BJ (cell line): ENCODE results near the gene SLC34A1. TPM values are rescaled to one million over a fixed set of nuclear protein-coding genes. Genes with fewer than 3 reads are reported as not detected.

Source experiments
- CTCF ChIA-PET: fragments of 350-600 bp; formaldehyde crosslinking; extraction: SDS; loops from one replicate; lab custom pipeline; 2021; ENCODE audit warnings: antibody characterized with exemption, inconsistent platforms; lab: Yijun Ruan, JAX
- POLR2A ChIA-PET: fragments of 300-600 bp; sonication (Branson Sonifier 250); formaldehyde crosslinking; extraction: SDS; loops from one replicate; lab custom pipeline; 2021; ENCODE audit warnings: antibody characterized with exemption; lab: Charles Lee
- DNase-seq: peaks from one replicate; pipeline ENCODE4 v3.0.0-alpha.2; 2011; ENCODE audit warnings: low read depth
- H3K27me3 ChIP-seq: 2 replicates; pipeline ENCODE4 v1.6.0; 2011; ENCODE audit warnings: low read length; ENCODE audit not compliant: control insufficient read depth, insufficient read depth
- H3K36me3 ChIP-seq: 2 replicates; pipeline ENCODE4 v1.5.1; 2011; ENCODE audit warnings: low read length; ENCODE audit not compliant: control insufficient read depth, insufficient read depth
- H3K4me3 ChIP-seq: 2 replicates; pipeline ENCODE4 v1.5.1; 2011; ENCODE audit warnings: low read depth, mild to moderate bottlenecking, control low read depth, low read length
- polyA plus RNA-seq: library from polyadenylated mRNA; depleted of rRNA; stranded (reverse); fragments of >200 nt; gene quantifications from 2 replicates; pipeline ENCODE4 v1.2.3, GENCODE V29; 2011
- TF ChIP-seq, protein P1 (sequence below): IDR thresholded peaks from 2 replicates; pipeline ENCODE4 v1.5.1; 2011; ENCODE audit warnings: low read depth, mild to moderate bottlenecking, control low read depth, inconsistent platforms, low read length, moderate library complexity; ENCODE audit not compliant: insufficient read depth

Gene SLC34A1
- polyA plus RNA-seq, 1 experiment: not detected

DNA sequence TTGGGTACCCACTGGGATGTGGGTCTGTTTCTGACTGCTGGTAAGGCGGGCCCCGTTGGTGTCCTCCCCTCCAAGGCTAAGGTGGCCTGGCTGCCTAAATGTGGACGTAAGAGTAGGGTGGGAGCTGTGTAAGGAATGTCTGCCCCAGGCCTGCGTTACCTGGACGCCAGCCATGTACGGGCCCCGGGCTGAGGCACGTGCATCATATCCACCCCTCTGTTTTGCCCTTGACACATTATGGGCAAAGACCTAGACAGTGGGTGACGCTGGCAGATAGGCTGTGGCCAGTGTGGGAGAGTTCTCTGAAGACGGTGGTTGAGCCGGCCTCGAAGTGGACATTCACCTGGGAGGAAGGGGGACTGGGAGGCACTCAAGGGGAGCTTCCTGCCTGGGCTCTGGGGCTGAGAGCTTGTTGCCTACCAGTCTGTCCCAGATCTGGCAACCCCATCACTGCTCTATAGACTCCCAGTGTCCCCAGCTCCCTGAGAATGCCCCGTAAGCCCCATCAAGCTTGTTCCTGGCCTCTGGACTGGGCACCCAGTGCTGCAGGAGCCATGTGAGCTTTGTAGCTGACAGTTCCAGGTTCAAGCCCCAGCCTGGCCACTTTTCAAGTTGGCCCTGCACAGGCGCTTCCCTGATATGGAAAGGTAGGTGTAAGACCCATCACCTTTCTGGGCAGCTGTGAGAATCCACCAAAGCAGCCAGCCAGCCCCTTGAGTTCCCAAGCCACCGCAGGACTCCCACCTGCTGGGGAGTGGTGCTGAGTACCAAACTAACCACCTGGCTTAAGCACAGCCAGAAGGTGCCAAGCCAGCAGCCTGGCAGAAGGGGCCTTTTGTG, 59.1 kb downstream of the SLC34A1 start:
- no peaks in the 10 kb centered on the region for H3K27me3 ChIP-seq
- H3K36me3 ChIP-seq: peaks cover 6% of the 10 kb centered on the region; the same call in 1 of the 2 replicates
- TF ChIP-seq, protein P1, sequence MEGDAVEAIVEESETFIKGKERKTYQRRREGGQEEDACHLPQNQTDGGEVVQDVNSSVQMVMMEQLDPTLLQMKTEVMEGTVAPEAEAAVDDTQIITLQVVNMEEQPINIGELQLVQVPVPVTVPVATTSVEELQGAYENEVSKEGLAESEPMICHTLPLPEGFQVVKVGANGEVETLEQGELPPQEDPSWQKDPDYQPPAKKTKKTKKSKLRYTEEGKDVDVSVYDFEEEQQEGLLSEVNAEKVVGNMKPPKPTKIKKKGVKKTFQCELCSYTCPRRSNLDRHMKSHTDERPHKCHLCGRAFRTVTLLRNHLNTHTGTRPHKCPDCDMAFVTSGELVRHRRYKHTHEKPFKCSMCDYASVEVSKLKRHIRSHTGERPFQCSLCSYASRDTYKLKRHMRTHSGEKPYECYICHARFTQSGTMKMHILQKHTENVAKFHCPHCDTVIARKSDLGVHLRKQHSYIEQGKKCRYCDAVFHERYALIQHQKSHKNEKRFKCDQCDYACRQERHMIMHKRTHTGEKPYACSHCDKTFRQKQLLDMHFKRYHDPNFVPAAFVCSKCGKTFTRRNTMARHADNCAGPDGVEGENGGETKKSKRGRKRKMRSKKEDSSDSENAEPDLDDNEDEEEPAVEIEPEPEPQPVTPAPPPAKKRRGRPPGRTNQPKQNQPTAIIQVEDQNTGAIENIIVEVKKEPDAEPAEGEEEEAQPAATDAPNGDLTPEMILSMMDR: no peak
- H3K4me3 ChIP-seq: no peak overlapping the region
- DNase-seq: no peak
- ChIA-PET POLR2A (no interaction called here), CTCF (interaction anchor here (1.2 to 18.6 kb wide), 4 partner anchors 9 to 53 kb away, joined by 4 to 352 read pairs (median 114); partner anchors contain the start of genes F12 and PFN3)

DNA sequence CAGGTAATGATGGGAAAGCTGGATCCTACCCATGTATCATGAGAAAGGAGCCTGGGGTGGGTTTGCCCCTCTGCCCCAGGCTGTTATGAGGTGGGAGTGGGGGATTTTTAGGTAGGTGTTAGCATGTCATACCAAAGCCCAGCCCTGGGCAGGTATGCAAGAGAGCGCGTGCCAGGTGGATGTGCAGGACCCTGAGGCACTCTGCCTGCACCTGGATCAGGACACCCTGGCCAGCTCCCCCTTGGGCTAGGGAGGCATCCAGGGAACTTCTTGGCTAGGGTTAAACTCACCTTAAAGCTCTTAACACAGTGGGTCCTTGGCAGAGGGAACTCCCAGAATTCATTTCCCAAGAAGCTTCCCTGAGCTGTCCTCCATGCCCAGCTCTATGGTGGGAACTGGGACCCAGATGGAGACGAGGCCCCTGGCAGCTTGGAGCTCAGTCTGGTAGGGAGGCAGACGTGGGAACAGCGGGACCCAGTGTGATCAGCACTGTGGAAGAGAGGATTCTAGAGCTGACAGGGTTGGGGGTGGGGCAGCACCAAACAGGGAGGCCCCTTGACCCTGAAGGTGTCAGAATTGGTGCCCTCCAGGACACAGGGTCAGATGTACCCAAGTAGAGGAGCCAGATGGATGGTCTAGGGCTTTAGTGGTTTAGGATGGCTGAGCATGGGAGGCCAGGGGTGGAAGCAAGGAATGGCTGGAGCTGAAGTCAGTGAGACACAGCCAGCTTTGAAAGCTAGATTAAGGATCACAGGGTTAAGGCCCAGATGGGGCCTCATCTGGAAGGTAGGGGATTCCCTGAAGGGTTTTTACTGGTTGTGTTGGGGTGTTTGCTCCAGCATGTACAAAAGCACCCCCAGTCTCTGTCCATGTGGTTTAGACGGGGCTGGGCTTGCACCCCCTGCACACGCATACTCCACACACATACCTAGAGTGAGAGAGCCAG, 60.1 kb downstream of the SLC34A1 start:
- no peaks in the 10 kb centered on the region for H3K27me3 ChIP-seq
- POLR2A ChIA-PET: no interaction called here
- DNase-seq: no peak
- CTCF ChIA-PET: interaction anchor here (1.5 to 18.6 kb wide), 4 partner anchors 10 to 126 kb away, joined by 6 to 352 read pairs (median 114); partner anchors contain the start of genes F12 and PFN3
- no peak overlapping the region for H3K4me3 ChIP-seq
- H3K36me3 ChIP-seq: peaks cover 6% of the 10 kb centered on the region; the same call in 1 of the 2 replicates
- TF ChIP-seq, protein P1: no peak

DNA sequence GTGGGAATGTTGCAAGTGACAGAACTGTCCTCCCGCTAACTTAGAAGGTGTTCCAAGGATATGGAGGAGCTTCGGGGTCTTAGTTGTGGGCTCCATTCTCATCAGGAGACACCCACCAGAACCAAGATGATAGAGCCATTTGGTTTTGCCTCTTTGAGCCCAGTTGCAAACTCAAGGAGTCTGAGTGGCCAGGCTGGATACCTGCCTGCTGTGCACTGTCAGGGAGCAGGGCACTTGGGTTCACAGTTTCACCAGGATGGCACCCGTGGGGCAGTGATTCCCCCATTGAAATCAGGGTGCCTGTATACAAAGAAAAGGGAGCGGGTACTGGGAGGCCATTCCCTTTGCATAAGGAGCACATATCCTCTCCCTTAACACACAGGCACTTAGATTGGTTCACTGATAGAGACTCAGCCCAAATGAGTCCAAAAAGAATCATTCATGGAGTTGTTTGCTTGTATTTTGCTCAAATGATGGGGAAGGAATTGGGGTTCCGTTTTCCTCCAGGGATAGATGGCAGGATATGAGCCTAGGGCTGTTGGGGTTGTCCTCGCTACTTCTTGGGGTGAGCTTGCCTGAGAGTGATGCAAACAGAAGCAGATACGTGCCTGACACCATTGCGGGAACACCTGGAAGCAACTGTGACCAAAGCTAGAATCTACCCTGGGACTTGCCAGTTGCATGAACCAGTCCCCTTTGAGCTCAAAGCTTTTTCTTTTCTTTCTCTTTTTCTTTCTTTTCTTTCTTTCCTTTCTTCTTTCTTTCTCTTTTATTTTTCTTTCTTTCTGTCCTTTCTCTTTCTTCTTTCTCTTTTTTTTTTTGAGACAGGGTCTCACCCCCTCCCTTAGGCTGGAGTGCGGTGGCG, 61.0 kb downstream of the SLC34A1 start:
- Histone ChIP-seq H3K4me3 (no peak overlapping the region), H3K27me3 (no peaks in the 10 kb centered on the region), H3K36me3 (peaks cover 5% of the 10 kb centered on the region; the same call in 1 of the 2 replicates)
- CTCF ChIA-PET: interaction anchor here (0.7 to 18.6 kb wide), 7 partner anchors 9 to 127 kb away, joined by 4 to 352 read pairs (median 12); partner anchors contain the start of genes F12 and PFN3
- POLR2A ChIA-PET: no interaction called here
- TF ChIP-seq, protein P1: no peak
- no peak for DNase-seq

DNA sequence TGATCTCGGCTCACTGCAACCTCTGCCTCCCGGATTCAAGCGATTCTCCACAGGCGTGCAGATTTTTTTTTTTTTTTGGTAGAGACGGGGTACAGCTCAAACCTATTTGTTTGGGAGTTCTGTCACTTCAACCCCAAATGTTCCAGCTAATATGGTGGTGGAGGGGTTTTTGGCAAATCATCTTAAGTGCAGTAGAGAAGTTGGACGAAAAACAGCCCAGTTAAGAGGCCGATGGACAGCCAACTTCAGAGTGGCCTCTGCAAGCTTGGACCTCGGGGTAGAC, 61.6 kb downstream of the SLC34A1 start:
- TF ChIP-seq, protein P1: no peak
- CTCF ChIA-PET: interaction anchor here (0.7 to 18.6 kb wide), 6 partner anchors 9 to 128 kb away, joined by 4 to 352 read pairs (median 10); partner anchors contain the start of genes F12 and PFN3
- Histone ChIP-seq H3K27me3 (no peaks in the 10 kb centered on the region), H3K36me3 (peaks cover 5% of the 10 kb centered on the region; the same call in 1 of the 2 replicates), H3K4me3 (peak overlapping the region; percentile 72)
- POLR2A ChIA-PET: no interaction called here
- no peak for DNase-seq
